ENCODE results near the gene PDE6D.

PDE6D gene

DNA sequence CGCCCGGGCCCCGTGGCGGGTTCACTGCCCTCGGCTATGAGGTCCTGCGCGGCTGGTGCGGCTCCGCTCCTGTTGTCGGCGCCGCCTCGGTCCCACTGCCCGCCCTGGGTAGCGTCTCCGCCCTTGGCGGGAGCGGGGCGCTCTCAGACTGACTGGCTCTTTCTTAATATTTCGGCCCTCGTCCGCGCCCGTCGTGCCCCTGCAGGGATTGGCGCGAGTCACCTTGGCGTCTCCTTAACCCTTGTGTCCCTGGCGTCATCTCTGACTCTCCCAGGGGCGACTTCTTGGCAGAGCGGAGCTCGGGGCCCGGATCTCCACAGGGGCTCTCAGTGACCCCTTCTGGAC is 71.5 kb downstream of the PDE6D start:
- TF ChIP-seq, protein P1, sequence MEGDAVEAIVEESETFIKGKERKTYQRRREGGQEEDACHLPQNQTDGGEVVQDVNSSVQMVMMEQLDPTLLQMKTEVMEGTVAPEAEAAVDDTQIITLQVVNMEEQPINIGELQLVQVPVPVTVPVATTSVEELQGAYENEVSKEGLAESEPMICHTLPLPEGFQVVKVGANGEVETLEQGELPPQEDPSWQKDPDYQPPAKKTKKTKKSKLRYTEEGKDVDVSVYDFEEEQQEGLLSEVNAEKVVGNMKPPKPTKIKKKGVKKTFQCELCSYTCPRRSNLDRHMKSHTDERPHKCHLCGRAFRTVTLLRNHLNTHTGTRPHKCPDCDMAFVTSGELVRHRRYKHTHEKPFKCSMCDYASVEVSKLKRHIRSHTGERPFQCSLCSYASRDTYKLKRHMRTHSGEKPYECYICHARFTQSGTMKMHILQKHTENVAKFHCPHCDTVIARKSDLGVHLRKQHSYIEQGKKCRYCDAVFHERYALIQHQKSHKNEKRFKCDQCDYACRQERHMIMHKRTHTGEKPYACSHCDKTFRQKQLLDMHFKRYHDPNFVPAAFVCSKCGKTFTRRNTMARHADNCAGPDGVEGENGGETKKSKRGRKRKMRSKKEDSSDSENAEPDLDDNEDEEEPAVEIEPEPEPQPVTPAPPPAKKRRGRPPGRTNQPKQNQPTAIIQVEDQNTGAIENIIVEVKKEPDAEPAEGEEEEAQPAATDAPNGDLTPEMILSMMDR (IDR thresholded peaks at IDR 0.05; ENCODE audit: low read depth, low read length), result no peak
- peak overlapping the region; percentile 82 for H3K4me3 ChIP-seq (ENCODE audit: low read depth, low read length)
- no peak for DNase-seq (ENCODE audit: low read depth, low spot score)
- in situ Hi-C loops (cut with HindIII; ENCODE audit: low sequenced_read_pairs), result no loop called here

DNA sequence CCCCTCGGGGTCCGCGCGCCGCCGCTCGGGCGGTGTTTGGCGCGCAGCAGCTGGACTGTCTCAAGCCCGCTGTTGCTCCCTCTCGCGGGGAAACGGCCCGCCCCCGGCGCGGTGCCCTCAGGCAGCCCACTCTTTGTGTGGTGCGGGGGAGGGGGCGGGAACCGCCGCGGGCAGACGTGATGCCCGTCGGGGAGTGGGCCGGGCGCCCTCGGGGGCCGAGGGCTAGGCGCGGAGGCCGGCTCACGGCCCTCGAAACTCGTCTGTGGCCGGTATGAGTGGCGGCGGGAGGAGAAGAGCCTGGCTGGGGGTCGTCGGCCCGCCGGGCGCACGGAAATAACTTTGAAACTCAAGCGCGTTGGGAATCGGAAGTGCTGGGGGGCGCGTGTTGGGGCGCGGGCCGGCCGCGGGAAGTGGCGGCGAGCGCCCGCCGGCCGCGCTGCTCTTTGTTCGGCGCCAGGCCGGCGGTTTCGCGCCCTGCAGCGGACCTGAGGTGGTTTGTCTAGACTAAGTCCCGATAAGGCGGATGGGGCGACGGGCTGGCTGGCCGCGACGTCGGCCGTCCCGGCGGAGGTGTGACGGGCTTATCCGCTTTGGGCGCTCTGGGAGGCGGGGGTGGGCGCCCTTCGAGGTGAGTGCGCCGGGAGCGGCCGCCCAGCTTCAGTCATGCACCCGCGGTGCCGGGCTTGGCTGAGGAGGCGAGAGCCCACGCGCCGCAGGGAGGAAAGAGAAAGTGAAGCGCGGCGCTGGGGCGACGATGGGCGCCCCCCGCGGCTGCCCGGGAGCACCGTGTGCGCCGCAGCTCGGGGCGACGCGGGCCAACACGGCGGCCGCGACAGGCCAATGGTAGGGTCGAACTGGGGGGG is 72.1 kb downstream of the PDE6D start:
- TF ChIP-seq, protein P1 (IDR thresholded peaks at IDR 0.05; ENCODE audit: low read depth, low read length), result no peak
- in situ Hi-C loops (cut with HindIII; ENCODE audit: low sequenced_read_pairs), result no loop called here
- DNase-seq (ENCODE audit: low read depth, low spot score), result peak; percentile 35
- H3K4me3 ChIP-seq (ENCODE audit: low read depth, low read length), result peak overlapping the region; percentile 82

DNA sequence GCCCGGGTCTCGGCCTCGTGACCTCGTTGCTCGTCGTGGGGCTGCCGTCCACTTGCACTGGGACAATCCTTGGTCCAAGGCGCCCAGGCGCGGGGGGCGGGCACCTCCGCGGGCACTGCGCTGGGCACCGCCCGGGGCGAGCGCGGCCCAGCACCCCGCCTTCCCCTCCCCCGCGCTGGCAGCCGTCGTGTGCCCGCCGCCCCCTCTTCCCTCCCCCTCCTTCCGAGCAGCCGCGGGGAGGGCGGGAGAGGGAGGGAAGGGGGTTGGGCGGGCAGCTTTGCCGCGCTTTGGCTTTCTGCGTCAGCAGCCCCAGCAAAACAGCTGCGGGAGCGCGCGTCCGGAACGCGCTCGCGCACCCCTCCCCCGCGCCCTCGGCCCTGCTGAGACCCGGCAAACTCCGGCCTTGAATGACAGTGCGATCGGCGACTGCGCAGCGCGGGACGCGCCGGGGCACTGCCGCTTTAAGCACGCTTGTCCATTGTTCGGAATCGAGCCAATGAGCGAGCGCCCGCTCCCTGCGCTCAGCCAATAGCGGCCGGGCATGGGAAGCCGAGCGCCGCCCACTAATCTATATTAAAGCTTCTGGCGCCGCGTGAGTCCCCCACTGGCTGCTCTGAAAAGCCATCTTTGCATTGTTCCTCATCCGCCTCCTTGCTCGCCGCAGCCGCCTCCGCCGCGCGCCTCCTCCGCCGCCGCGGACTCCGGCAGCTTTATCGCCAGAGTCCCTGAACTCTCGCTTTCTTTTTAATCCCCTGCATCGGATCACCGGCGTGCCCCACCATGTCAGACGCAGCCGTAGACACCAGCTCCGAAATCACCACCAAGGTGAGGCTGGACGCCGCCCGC is 72.9 kb downstream of the PDE6D start, which contains the start of gene PTMA:
PTMA (plus strand) TSS at position 599 of the 846 bp plus-strand sequence; CDS start at position 781, 182 bp downstream.
- peak within 1 kb of the TSS; percentile 82 for H3K4me3 ChIP-seq (ENCODE audit: low read depth, low read length)
- in situ Hi-C loops (cut with HindIII; ENCODE audit: low sequenced_read_pairs), result no loop called here
- TF ChIP-seq, protein P1 (IDR thresholded peaks at IDR 0.05; ENCODE audit: low read depth, low read length), result no peak
- peak; percentile 100 for DNase-seq (ENCODE audit: low read depth, low spot score)

DNA sequence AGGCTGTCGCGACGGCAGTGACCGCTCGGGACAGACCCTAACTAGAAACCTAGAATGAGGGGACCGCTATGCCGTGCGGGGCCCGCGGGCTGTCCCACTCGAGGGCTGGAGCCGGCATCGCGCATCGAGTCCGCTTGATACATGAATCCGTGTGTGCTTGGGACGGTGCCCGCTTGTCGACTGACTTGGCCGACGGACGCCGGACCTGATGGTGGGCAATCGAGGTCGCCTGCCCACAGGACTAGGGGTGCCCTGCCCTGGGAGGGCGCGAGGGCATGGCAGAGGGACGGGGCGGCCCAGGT is 73.5 kb downstream of the PDE6D start:
- H3K4me3 ChIP-seq (ENCODE audit: low read depth, low read length), result peak overlapping the region; percentile 68
- TF ChIP-seq, protein P1 (IDR thresholded peaks at IDR 0.05; ENCODE audit: low read depth, low read length), result no peak
- no peak for DNase-seq (ENCODE audit: low read depth, low spot score)
- in situ Hi-C loops (cut with HindIII; ENCODE audit: low sequenced_read_pairs), result no loop called here

DNA sequence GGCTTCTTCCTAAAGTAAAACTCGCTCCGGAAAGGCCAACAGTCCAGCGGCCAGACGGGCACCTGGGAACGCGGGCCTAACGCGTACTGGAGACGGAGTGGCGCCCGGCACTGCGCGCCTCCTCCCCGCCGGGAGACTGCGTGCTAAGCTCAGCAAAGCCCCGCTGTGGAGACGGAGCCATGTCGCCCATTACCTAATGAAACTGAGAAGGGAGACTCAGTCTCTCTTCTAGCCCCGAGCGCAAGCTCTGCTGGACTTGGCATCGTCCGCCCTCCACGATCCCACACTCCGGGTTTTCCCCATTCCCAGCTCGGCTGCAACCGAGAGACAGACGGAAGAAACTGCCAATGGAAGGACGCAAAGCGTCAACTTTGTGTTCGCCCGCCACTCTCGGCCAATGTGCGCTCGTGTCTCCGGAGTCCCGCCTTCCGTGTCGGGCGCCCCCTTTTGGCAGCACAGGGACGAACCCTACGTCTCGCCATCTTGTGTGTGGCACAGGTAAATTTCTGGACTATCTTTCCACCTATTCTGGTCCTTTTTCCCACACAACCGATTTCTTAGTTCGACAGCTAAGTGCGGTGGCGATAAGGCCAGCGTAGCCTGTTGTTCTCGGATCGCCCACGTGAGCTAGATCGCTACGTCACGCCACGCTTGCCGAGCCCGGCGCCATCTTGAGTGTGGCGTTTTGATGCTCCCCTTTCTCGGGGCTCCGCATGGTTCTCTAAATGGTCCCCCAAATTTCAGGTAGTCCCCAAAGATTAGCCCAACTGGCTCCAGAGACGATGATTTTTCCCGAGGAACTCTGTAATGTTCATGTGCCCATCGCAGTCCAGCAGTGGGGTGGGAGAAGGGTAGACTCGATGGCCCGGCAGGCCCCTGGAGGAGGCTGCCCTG is 74.1 kb downstream of the PDE6D start:
- TF ChIP-seq, protein P1 (IDR thresholded peaks at IDR 0.05; ENCODE audit: low read depth, low read length), result peak; percentile 93
- H3K4me3 ChIP-seq (ENCODE audit: low read depth, low read length), result peak overlapping the region; percentile 68
- peak; percentile 99 for DNase-seq (ENCODE audit: low read depth, low spot score)
- in situ Hi-C loops (cut with HindIII; ENCODE audit: low sequenced_read_pairs), result no loop called here

DNA sequence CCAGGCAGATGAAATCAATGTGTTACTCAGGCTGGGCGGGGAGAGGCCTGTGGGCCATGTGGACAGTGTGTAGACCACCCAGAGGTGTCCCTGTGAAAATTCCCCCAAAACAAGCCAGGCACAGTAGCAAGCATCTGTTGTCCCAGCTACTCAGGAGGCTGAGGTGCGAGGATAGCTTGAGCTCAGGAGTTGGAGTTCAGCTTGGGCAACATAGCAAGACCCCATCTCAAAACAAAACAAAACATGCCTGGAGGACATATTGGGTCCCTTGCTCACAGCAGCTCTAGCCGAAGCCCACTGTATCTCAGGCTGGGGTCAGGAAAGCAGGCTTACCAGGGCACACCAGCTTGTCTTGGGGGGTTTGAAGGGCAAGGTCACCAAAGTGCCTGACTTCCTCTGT is 77.1 kb downstream of the PDE6D start:
- DNase-seq (ENCODE audit: low read depth, low spot score), result no peak
- H3K4me3 ChIP-seq (ENCODE audit: low read depth, low read length), result no peak overlapping the region
- in situ Hi-C loops (cut with HindIII; ENCODE audit: low sequenced_read_pairs), result no loop called here
- TF ChIP-seq, protein P1 (IDR thresholded peaks at IDR 0.05; ENCODE audit: low read depth, low read length), result no peak

All from astrocyte of the spinal cord (primary cell).